GM08714 (cell line): ENCODE results near the gene ITSN1.

Source experiments
- H3K4me3 ChIP-seq: fragments of 200-500 bp; sonication (Bioruptor generic); 2 replicates; pipeline ENCODE4 v1.5.1; 2014; ENCODE audit warnings: mild to moderate bottlenecking, low read length, inconsistent platforms
- ZNF274 ChIP-seq: IDR thresholded peaks from 2 replicates; pipeline ENCODE4 v1.6.1; 2012; ENCODE audit warnings: mild to moderate bottlenecking, low read depth, low read length

ITSN1 gene

GRCh38 chr21:33843216-33843615 lies 200.9 kb downstream of the ITSN1 start:
- no peak overlapping the region for H3K4me3 ChIP-seq
- no peak for TF ChIP-seq ZNF274

GRCh38 chr21:33844104-33844889 lies 202.0 kb downstream of the ITSN1 start:
- TF ChIP-seq ZNF274 = no peak
- no peak overlapping the region for H3K4me3 ChIP-seq

- no peak for TF ChIP-seq ZNF274
- no peak overlapping the region for H3K4me3 ChIP-seq
Measured at GRCh38 chr21:33844890-33845205, 202.5 kb downstream of the ITSN1 start.

- TF ChIP-seq ZNF274 = no peak
- H3K4me3 ChIP-seq = no peak overlapping the region
Measured at GRCh38 chr21:33846141-33846540, 203.8 kb downstream of the ITSN1 start.

GRCh38 chr21:33847588-33848248 lies 205.4 kb downstream of the ITSN1 start:
- no peak for TF ChIP-seq ZNF274
- no peak overlapping the region for H3K4me3 ChIP-seq

GRCh38 chr21:33848249-33848953 lies 206.1 kb downstream of the ITSN1 start:
- H3K4me3 ChIP-seq = no peak overlapping the region
- TF ChIP-seq ZNF274 = no peak

- no peak for TF ChIP-seq ZNF274
- H3K4me3 ChIP-seq = no peak overlapping the region
Measured at GRCh38 chr21:33849834-33850233, 207.5 kb downstream of the ITSN1 start.

GRCh38 chr21:33850401-33850800 lies 208.1 kb downstream of the ITSN1 start:
- TF ChIP-seq ZNF274 = no peak
- no peak overlapping the region for H3K4me3 ChIP-seq

GRCh38 chr21:33850985-33851384 lies 208.7 kb downstream of the ITSN1 start:
- no peak overlapping the region for H3K4me3 ChIP-seq
- TF ChIP-seq ZNF274 = no peak

GRCh38 chr21:33852485-33852884 lies 210.2 kb downstream of the ITSN1 start:
- no peak overlapping the region for H3K4me3 ChIP-seq
- no peak for TF ChIP-seq ZNF274

GRCh38 chr21:33854604-33855003 lies 212.3 kb downstream of the ITSN1 start:
- no peak for TF ChIP-seq ZNF274
- H3K4me3 ChIP-seq = no peak overlapping the region

GRCh38 chr21:33855190-33855589 lies 212.9 kb downstream of the ITSN1 start:
- no peak for TF ChIP-seq ZNF274
- no peak overlapping the region for H3K4me3 ChIP-seq

- H3K4me3 ChIP-seq = no peak overlapping the region
- no peak for TF ChIP-seq ZNF274
Measured at GRCh38 chr21:33856893-33857527, 214.7 kb downstream of the ITSN1 start.

GRCh38 chr21:33857846-33858666 lies 215.8 kb downstream of the ITSN1 start:
- H3K4me3 ChIP-seq = no peak overlapping the region
- TF ChIP-seq ZNF274 = no peak
